HL-60 (cell line): Measurements from ENCODE around the gene OSBPL2.

Experiments used
- DNase-seq, 2 experiments: peaks; one replicate each; pipeline ENCODE4 v3.0.0-alpha.2; 2010 to 2020; ENCODE audit warnings: low read depth in 1 of 2, low spot score in 1 of 2
- H3K27ac ChIP-seq: fragments of 250-450 bp; sonication (Bioruptor Pico); replicated peaks from 2 replicates; pipeline ENCODE4 v1.5.1; 2020; ENCODE audit warnings: mild to moderate bottlenecking, moderate library complexity
- H3K27me3 ChIP-seq: fragments of 250-450 bp; sonication (Bioruptor Pico); 2 replicates; pipeline ENCODE4 v1.5.1; 2021; ENCODE audit warnings: mild to moderate bottlenecking, moderate library complexity; ENCODE audit not compliant: insufficient read depth, poor library complexity, severe bottlenecking
- H3K4me3 ChIP-seq: replicated peaks from 2 replicates; pipeline ENCODE4 v1.5.1; 2011; ENCODE audit warnings: mild to moderate bottlenecking, control low read depth, low read length; ENCODE audit not compliant: insufficient read depth
- CTCF ChIP-seq: IDR thresholded peaks from one replicate; pipeline ENCODE4 v1.5.1; 2011; ENCODE audit warnings: low read length, control low read depth, inconsistent platforms; ENCODE audit not compliant: insufficient read depth
- GABPA ChIP-seq: IDR thresholded peaks from 2 replicates; pipeline ENCODE4 v1.6.1; 2012; ENCODE audit warnings: low read depth
- POLR2AphosphoS5 ChIP-seq: IDR thresholded peaks from 2 replicates; pipeline ENCODE4 v1.6.1; 2012; ENCODE audit warnings: low read depth
- REST ChIP-seq: IDR thresholded peaks from 2 replicates; pipeline ENCODE4 v1.6.1; 2012; ENCODE audit warnings: low read depth; ENCODE audit not compliant: insufficient replicate concordance
- SPI1 ChIP-seq: IDR thresholded peaks from 2 replicates; pipeline ENCODE4 v1.6.1; 2012; ENCODE audit warnings: low read depth, mild to moderate bottlenecking, borderline replicate concordance

OSBPL2 gene

DNA sequence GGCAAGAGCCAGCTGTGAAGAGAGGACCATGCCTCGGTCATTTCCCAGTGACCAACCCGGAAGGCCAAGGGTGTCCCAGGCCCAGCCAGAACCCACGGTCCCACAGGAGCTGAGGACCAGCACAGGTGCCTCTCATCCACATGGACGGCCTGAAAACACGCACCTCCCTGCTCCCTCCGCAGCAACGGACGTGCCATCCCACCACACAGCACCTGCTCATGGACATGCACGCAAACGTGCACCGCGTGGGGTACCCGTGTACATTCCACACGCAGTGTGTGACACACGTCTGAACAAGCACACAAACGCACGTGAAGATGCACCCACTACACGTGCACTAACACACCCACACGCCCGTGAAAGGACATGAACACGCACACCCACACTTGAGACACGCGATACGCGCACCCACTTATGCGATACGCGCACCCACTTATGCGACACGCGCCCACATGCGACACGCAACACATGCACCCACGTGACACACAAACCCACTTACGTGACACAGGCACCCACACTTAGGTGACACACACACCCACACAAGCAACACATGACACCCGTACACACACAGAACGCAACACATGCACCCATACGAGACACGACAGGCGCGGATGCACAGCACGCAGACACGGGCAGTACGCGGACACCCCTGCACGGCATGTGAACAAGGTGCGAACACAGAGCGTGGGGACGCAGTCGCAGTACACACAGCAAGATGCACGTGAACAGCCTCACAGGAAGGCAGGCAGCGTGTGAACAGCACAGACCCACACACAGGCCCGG is 98.6 kb downstream of the OSBPL2 start:
- DNase-seq: no peak
- no peak overlapping the region for H3K27ac ChIP-seq
- no peak overlapping the region for H3K4me3 ChIP-seq
- no peak for TF ChIP-seq POLR2AphosphoS5
- no peak for TF ChIP-seq CTCF
- no peak for TF ChIP-seq GABPA
- TF ChIP-seq REST: no peak
- no peaks in the 10 kb centered on the region for H3K27me3 ChIP-seq

- Histone ChIP-seq H3K27me3 (no peaks in the 10 kb centered on the region), H3K27ac (no peak overlapping the region), H3K4me3 (no peak overlapping the region)
- TF ChIP-seq POLR2AphosphoS5 (peak; percentile 67), GABPA (no peak), SPI1 (peak; percentile 74)
- DNase-seq: peak in 1 of 2 experiments; percentile 50
Measured at GRCh38 chr20:62337558-62338293, 99.4 kb downstream of the OSBPL2 start.

- no peak for DNase-seq
- no peak overlapping the region for H3K4me3 ChIP-seq
- H3K27ac ChIP-seq: no peak overlapping the region
- no peaks in the 10 kb centered on the region for H3K27me3 ChIP-seq
- no peak for TF ChIP-seq POLR2AphosphoS5
Measured at GRCh38 chr20:62338294-62338620, 99.9 kb downstream of the OSBPL2 start.

- no peak for TF ChIP-seq POLR2AphosphoS5
- TF ChIP-seq GABPA: no peak
- TF ChIP-seq REST: no peak
- no peak for TF ChIP-seq CTCF
- TF ChIP-seq SPI1: no peak
- Histone ChIP-seq H3K4me3 (peak overlapping the region; percentile 22; the same call in 1 of the 2 replicates), H3K27ac (no peak overlapping the region), H3K27me3 (no peaks in the 10 kb centered on the region)
- DNase-seq: peak in 1 of 2 experiments; percentile 41
Measured at GRCh38 chr20:62339647-62340062, 101.3 kb downstream of the OSBPL2 start.
